Measurements from ENCODE around the gene DCAF10. TPM values are rescaled to one million over a fixed set of nuclear protein-coding genes. Genes with fewer than 3 reads are reported as not detected.
A peak's percentile ranks its signal among the peaks of the same experiment; 100 is the strongest.

Gene DCAF10
- total and polyA plus RNA-seq, 10 of the 15 experiments (the other 5 are each of a cell fraction or from before 2014, with no cell fraction given), result 3.9 to 21.7 (median 9.8) TPM

DNA sequence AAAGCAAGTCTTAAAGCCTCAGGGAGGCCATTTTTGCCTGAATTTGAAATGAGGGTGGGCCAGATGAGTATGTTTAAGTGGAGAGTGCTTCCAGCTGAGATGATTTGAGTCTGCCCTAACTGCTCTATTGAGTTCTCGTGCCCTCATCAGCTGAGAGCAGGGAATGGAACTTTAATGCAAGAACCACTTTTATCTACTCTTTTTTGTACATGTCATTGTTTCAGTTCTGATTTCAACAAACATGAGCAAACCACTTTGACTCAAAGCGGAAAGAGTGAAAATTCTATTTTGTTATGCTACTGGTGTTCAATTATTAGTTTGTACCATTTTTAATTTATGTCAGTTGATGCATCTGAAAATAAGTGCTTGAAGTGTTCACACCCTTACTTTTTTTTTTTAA lies 35.8 kb downstream of the DCAF10 start (continued):
- TF ChIP-seq CBX5 (IDR thresholded peaks at IDR 0.05; ENCODE audit: low read depth), result no peak
- TF ChIP-seq RCOR1 (conservative IDR thresholded peaks at IDR 0.05; ENCODE audit: low read depth, low read length), result no peak
- no peak for TF ChIP-seq ZNF24 (IDR thresholded peaks at IDR 0.05)
- TF ChIP-seq, protein P1, sequence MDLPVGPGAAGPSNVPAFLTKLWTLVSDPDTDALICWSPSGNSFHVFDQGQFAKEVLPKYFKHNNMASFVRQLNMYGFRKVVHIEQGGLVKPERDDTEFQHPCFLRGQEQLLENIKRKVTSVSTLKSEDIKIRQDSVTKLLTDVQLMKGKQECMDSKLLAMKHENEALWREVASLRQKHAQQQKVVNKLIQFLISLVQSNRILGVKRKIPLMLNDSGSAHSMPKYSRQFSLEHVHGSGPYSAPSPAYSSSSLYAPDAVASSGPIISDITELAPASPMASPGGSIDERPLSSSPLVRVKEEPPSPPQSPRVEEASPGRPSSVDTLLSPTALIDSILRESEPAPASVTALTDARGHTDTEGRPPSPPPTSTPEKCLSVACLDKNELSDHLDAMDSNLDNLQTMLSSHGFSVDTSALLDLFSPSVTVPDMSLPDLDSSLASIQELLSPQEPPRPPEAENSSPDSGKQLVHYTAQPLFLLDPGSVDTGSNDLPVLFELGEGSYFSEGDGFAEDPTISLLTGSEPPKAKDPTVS (IDR thresholded peaks at IDR 0.05; ENCODE audit: low read depth, low read length), result no peak
- TF ChIP-seq, protein P2, sequence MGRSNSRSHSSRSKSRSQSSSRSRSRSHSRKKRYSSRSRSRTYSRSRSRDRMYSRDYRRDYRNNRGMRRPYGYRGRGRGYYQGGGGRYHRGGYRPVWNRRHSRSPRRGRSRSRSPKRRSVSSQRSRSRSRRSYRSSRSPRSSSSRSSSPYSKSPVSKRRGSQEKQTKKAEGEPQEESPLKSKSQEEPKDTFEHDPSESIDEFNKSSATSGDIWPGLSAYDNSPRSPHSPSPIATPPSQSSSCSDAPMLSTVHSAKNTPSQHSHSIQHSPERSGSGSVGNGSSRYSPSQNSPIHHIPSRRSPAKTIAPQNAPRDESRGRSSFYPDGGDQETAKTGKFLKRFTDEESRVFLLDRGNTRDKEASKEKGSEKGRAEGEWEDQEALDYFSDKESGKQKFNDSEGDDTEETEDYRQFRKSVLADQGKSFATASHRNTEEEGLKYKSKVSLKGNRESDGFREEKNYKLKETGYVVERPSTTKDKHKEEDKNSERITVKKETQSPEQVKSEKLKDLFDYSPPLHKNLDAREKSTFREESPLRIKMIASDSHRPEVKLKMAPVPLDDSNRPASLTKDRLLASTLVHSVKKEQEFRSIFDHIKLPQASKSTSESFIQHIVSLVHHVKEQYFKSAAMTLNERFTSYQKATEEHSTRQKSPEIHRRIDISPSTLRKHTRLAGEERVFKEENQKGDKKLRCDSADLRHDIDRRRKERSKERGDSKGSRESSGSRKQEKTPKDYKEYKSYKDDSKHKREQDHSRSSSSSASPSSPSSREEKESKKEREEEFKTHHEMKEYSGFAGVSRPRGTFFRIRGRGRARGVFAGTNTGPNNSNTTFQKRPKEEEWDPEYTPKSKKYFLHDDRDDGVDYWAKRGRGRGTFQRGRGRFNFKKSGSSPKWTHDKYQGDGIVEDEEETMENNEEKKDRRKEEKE (IDR thresholded peaks at IDR 0.05), result no peak
- TF ChIP-seq SUPT20H (IDR thresholded peaks at IDR 0.05; ENCODE audit: borderline replicate concordance, control insufficient read depth, low read depth, low read length), result no peak
- TF ChIP-seq EED (IDR thresholded peaks at IDR 0.05; ENCODE audit: low read depth), result 0 out of 2 replicates have a peak, but pooled peaks have one; percentile 17
- TF ChIP-seq, protein P3, sequence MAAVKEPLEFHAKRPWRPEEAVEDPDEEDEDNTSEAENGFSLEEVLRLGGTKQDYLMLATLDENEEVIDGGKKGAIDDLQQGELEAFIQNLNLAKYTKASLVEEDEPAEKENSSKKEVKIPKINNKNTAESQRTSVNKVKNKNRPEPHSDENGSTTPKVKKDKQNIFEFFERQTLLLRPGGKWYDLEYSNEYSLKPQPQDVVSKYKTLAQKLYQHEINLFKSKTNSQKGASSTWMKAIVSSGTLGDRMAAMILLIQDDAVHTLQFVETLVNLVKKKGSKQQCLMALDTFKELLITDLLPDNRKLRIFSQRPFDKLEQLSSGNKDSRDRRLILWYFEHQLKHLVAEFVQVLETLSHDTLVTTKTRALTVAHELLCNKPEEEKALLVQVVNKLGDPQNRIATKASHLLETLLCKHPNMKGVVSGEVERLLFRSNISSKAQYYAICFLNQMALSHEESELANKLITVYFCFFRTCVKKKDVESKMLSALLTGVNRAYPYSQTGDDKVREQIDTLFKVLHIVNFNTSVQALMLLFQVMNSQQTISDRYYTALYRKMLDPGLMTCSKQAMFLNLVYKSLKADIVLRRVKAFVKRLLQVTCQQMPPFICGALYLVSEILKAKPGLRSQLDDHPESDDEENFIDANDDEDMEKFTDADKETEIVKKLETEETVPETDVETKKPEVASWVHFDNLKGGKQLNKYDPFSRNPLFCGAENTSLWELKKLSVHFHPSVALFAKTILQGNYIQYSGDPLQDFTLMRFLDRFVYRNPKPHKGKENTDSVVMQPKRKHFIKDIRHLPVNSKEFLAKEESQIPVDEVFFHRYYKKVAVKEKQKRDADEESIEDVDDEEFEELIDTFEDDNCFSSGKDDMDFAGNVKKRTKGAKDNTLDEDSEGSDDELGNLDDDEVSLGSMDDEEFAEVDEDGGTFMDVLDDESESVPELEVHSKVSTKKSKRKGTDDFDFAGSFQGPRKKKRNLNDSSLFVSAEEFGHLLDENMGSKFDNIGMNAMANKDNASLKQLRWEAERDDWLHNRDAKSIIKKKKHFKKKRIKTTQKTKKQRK (IDR thresholded peaks at IDR 0.05; ENCODE audit: low read depth, low read length), result no peak
- no peak for TF ChIP-seq RFX5 (IDR thresholded peaks at IDR 0.05; ENCODE audit: low read depth, low read length)
- no peak for TF ChIP-seq NFXL1 (IDR thresholded peaks at IDR 0.05; ENCODE audit: borderline replicate concordance)
- no peak for TF ChIP-seq WRNIP1 (IDR thresholded peaks at IDR 0.05; ENCODE audit: borderline replicate concordance, low read depth, low read length)
- no peak for TF ChIP-seq SRF (IDR thresholded peaks at IDR 0.05; ENCODE audit: low read depth in 2 of 2, low read length in 2 of 2)
- TF ChIP-seq RAD21 (IDR thresholded peaks at IDR 0.05; ENCODE audit: insufficient read depth, low read depth, low read length), result peak; percentile 37
- no peak for TF ChIP-seq SREBF2 (IDR thresholded peaks at IDR 0.05; ENCODE audit: low read length)
- no peak for TF ChIP-seq TAF1 (IDR thresholded peaks at IDR 0.05; ENCODE audit: borderline replicate concordance, low read depth, low read length)
- TF ChIP-seq DPF2 (IDR thresholded peaks at IDR 0.05), result no peak
- TF ChIP-seq NR2F1 (conservative IDR thresholded peaks at IDR 0.05), result no peak
- no peak for TF ChIP-seq KDM1A (IDR thresholded peaks at IDR 0.05; ENCODE audit: borderline replicate concordance)
- TF ChIP-seq ASH2L (IDR thresholded peaks at IDR 0.05; ENCODE audit: borderline replicate concordance, low read depth), result no peak
- no peak for TF ChIP-seq POLR2AphosphoS2 (IDR thresholded peaks at IDR 0.05; ENCODE audit: low read depth, low read length)
- TF ChIP-seq, protein P4, sequence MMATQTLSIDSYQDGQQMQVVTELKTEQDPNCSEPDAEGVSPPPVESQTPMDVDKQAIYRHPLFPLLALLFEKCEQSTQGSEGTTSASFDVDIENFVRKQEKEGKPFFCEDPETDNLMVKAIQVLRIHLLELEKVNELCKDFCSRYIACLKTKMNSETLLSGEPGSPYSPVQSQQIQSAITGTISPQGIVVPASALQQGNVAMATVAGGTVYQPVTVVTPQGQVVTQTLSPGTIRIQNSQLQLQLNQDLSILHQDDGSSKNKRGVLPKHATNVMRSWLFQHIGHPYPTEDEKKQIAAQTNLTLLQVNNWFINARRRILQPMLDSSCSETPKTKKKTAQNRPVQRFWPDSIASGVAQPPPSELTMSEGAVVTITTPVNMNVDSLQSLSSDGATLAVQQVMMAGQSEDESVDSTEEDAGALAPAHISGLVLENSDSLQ (IDR thresholded peaks at IDR 0.05), result no peak
- no peak for TF ChIP-seq TCF12 (IDR thresholded peaks at IDR 0.05; ENCODE audit: low read depth, low read length)
- TF ChIP-seq CBX3 (IDR thresholded peaks at IDR 0.05; ENCODE audit: borderline replicate concordance, low read depth), result no peak

All from GM12878 (cell line).